ENCODE results near the gene SCAMP3. TPM values are rescaled to one million over a fixed set of nuclear protein-coding genes. Genes with fewer than 3 reads are reported as not detected.
A peak's percentile ranks its signal among the peaks of the same experiment; 100 is the strongest.

Gene SCAMP3
- polyA plus RNA-seq, 1 donor from 2014 or later = 34.6 TPM

DNA sequence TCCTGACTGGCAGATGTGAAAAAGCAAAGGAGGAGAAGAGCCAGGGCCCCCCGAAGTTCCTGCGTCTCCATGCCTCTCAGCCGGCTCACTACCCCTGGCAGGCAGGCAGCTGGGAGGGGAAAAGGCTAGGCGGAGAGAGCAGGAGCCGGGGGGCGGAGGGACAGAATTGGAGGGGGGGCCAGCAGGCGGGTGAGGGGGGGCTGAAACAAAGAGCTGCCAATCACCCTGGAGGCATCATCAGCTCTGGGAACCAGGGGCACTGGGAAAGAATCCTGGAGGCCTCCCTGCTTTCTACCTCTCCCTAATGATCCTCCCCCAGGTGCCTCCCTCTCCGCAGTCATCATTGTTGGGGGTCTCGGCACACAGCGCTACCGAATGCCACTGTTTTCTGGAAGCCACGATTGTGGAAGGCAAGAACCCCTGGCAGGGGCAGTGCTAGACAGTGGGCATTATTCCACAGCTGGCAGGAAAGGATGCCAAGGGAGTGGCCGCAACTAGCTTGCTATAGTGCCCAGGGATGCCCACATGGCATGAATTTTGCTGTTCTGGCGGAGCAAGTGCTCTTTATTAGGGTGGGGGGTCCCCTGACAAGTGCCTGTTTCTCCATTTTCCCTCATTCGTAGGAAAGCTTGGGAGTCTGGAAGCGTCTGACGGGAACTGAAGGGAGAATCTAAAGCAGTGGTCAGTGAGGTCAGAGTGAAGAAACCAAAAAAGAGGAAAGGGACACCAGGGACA, 54.2 kb downstream of the SCAMP3 start, which contains the start of gene THBS3:
Gene THBS3 (minus strand): TSS at position 92 of the 735 bp plus-strand sequence. CDS start 21 bp downstream, at position 71.
- Histone ChIP-seq H3K27ac (ENCODE audit: low read length) (peak within 1 kb of the TSS; percentile 100), H3K9ac (ENCODE audit: low read length) (peak within 1 kb of the TSS; percentile 100), H3F3A (ENCODE audit: insufficient read depth, low read length, poor library complexity, severe bottlenecking) (peaks cover 6% of the 10 kb centered on the region), H3K9me3 (ENCODE audit: low read length) (no peaks in the 10 kb centered on the region), H3K36me3 (ENCODE audit: insufficient read depth, low read length) (no peaks in the 10 kb centered on the region), H3K4me3 (ENCODE audit: low read length) (peak within 1 kb of the TSS; percentile 91), H4K20me1 (ENCODE audit: insufficient read depth) (no peaks in the 10 kb centered on the region), H3K9me2 (ENCODE audit: insufficient read depth, low read length) (no peaks in the 10 kb centered on the region), H3K4me2 (ENCODE audit: low read length) (peak within 1 kb of the TSS; percentile 100), H2AFZ (ENCODE audit: low read depth, low read length) (peak within 1 kb of the TSS; percentile 59), H3K27me3 (ENCODE audit: insufficient read depth, low read depth, low read length) (no peaks in the 10 kb centered on the region), H3K79me2 (replicated peaks; ENCODE audit: insufficient read depth, low read length) (peaks cover 24% of the 10 kb centered on the region)
- TF ChIP-seq SMC3 (conservative IDR thresholded peaks at IDR 0.05; ENCODE audit: poor library complexity) (no peak), EP300 (conservative IDR thresholded peaks at IDR 0.05; ENCODE audit: poor library complexity, severe bottlenecking) (no peak), MXI1 (conservative IDR thresholded peaks at IDR 0.05; ENCODE audit: poor library complexity, severe bottlenecking) (no peak), TAF1 (IDR thresholded peaks at IDR 0.05; ENCODE audit: low read depth) (peak; percentile 91), POLR2AphosphoS5 (IDR thresholded peaks at IDR 0.05) (peak; percentile 88)
- TF ChIP-seq, protein P1, sequence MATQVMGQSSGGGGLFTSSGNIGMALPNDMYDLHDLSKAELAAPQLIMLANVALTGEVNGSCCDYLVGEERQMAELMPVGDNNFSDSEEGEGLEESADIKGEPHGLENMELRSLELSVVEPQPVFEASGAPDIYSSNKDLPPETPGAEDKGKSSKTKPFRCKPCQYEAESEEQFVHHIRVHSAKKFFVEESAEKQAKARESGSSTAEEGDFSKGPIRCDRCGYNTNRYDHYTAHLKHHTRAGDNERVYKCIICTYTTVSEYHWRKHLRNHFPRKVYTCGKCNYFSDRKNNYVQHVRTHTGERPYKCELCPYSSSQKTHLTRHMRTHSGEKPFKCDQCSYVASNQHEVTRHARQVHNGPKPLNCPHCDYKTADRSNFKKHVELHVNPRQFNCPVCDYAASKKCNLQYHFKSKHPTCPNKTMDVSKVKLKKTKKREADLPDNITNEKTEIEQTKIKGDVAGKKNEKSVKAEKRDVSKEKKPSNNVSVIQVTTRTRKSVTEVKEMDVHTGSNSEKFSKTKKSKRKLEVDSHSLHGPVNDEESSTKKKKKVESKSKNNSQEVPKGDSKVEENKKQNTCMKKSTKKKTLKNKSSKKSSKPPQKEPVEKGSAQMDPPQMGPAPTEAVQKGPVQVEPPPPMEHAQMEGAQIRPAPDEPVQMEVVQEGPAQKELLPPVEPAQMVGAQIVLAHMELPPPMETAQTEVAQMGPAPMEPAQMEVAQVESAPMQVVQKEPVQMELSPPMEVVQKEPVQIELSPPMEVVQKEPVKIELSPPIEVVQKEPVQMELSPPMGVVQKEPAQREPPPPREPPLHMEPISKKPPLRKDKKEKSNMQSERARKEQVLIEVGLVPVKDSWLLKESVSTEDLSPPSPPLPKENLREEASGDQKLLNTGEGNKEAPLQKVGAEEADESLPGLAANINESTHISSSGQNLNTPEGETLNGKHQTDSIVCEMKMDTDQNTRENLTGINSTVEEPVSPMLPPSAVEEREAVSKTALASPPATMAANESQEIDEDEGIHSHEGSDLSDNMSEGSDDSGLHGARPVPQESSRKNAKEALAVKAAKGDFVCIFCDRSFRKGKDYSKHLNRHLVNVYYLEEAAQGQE (IDR thresholded peaks at IDR 0.05; ENCODE audit: borderline replicate concordance) = peak; percentile 81
- TF ChIP-seq, protein P2, sequence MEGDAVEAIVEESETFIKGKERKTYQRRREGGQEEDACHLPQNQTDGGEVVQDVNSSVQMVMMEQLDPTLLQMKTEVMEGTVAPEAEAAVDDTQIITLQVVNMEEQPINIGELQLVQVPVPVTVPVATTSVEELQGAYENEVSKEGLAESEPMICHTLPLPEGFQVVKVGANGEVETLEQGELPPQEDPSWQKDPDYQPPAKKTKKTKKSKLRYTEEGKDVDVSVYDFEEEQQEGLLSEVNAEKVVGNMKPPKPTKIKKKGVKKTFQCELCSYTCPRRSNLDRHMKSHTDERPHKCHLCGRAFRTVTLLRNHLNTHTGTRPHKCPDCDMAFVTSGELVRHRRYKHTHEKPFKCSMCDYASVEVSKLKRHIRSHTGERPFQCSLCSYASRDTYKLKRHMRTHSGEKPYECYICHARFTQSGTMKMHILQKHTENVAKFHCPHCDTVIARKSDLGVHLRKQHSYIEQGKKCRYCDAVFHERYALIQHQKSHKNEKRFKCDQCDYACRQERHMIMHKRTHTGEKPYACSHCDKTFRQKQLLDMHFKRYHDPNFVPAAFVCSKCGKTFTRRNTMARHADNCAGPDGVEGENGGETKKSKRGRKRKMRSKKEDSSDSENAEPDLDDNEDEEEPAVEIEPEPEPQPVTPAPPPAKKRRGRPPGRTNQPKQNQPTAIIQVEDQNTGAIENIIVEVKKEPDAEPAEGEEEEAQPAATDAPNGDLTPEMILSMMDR (IDR thresholded peaks at IDR 0.05; ENCODE audit: poor library complexity, severe bottlenecking) = no peak

DNA sequence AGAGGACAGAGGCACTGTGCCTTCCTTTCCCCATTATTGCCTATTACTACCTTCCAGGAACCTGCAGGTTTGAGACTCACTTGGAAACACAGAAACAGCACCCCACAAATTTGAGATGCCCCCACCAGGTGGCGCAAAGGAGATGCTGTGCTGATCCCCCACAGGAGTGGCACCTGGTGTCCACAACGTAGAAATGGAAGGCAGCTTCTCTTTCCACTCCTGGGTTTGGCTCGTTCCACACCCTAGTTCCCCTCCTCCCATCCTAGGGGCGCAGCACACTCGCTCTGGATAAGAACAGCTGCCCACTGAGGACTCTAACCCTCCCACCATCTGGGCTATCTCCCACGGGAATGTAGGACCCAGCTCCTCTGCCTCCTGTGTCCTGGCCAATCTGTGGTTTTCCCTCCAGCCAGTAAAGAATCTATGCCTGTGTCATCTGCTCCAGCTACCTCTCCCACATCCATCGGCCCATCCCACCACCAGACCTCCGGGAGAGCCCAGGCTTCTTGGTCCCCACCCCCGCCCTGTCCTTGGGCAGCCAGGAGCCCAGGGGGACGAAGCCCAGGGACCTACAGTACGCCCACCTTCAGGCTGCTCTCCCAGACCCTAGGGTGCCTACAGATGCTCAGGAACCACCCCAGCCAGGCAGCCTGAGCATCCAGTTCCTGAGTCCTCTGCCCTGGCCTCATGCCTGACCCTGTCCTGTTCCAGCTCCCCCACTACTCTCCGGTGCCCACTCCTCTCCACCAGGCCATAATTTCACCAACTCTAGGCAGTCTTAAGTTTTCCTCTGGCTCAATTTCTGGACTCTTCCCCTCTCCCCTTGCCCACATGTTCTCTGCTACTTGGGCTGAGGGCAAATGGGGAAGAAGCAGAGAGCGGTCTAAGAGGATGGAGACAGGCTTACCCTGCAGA, 55.0 kb downstream of the SCAMP3 start:
- Histone ChIP-seq H3K9ac (ENCODE audit: low read length) (peak overlapping the region; percentile 100), H4K20me1 (ENCODE audit: insufficient read depth) (no peaks in the 10 kb centered on the region), H3K9me2 (ENCODE audit: insufficient read depth, low read length) (no peaks in the 10 kb centered on the region), H3K79me2 (replicated peaks; ENCODE audit: insufficient read depth, low read length) (peaks cover 24% of the 10 kb centered on the region), H3K4me3 (ENCODE audit: low read length) (peak overlapping the region; percentile 91), H3K4me2 (ENCODE audit: low read length) (peak overlapping the region; percentile 83), H3F3A (ENCODE audit: insufficient read depth, low read length, poor library complexity, severe bottlenecking) (peaks cover 6% of the 10 kb centered on the region), H3K27me3 (ENCODE audit: insufficient read depth, low read depth, low read length) (no peaks in the 10 kb centered on the region), H3K27ac (ENCODE audit: low read length) (peak overlapping the region; percentile 100), H2AFZ (ENCODE audit: low read depth, low read length) (peak overlapping the region; percentile 18), H3K36me3 (ENCODE audit: insufficient read depth, low read length) (no peaks in the 10 kb centered on the region), H3K9me3 (ENCODE audit: low read length) (no peaks in the 10 kb centered on the region)
- TF ChIP-seq, protein P1 (IDR thresholded peaks at IDR 0.05; ENCODE audit: borderline replicate concordance) = no peak
- TF ChIP-seq EP300 (conservative IDR thresholded peaks at IDR 0.05; ENCODE audit: poor library complexity, severe bottlenecking) (peak; percentile 19), TAF1 (IDR thresholded peaks at IDR 0.05; ENCODE audit: low read depth) (no peak), SMC3 (conservative IDR thresholded peaks at IDR 0.05; ENCODE audit: poor library complexity) (peak; percentile 93), EZH2 (IDR thresholded peaks at IDR 0.05; ENCODE audit: borderline replicate concordance, insufficient read depth, low read length, poor library complexity, severe bottlenecking) (no peak), MXI1 (conservative IDR thresholded peaks at IDR 0.05; ENCODE audit: poor library complexity, severe bottlenecking) (no peak), RAD21 (conservative IDR thresholded peaks at IDR 0.05) (peak; percentile 77), POLR2AphosphoS5 (IDR thresholded peaks at IDR 0.05) (peak; percentile 72)
- TF ChIP-seq, protein P2 (IDR thresholded peaks at IDR 0.05; ENCODE audit: poor library complexity, severe bottlenecking) = peak; percentile 94
